Fibroblast of lung (primary cell): ENCODE results near the gene GMPR.

Experiments
- EZH2 ChIP-seq: IDR thresholded peaks from 2 replicates; pipeline ENCODE4 v1.5.1; 2012; ENCODE audit warnings: low read length, control low read depth, mild to moderate bottlenecking; ENCODE audit errors: missing control alignments
- TF ChIP-seq, protein P1 (sequence below), 2 donors: IDR thresholded peaks in 1 of 2; conservative IDR thresholded peaks in 1 of 2; 1 replicate in 1 of 2; 2 replicates in 1 of 2; pipeline ENCODE4 v1.5.1; 2011 to 2012; ENCODE audit warnings: low read length in 2 of 2, control low read depth in 1 of 2, inconsistent platforms in 1 of 2, low read depth in 1 of 2, mild to moderate bottlenecking in 1 of 2

DNA sequence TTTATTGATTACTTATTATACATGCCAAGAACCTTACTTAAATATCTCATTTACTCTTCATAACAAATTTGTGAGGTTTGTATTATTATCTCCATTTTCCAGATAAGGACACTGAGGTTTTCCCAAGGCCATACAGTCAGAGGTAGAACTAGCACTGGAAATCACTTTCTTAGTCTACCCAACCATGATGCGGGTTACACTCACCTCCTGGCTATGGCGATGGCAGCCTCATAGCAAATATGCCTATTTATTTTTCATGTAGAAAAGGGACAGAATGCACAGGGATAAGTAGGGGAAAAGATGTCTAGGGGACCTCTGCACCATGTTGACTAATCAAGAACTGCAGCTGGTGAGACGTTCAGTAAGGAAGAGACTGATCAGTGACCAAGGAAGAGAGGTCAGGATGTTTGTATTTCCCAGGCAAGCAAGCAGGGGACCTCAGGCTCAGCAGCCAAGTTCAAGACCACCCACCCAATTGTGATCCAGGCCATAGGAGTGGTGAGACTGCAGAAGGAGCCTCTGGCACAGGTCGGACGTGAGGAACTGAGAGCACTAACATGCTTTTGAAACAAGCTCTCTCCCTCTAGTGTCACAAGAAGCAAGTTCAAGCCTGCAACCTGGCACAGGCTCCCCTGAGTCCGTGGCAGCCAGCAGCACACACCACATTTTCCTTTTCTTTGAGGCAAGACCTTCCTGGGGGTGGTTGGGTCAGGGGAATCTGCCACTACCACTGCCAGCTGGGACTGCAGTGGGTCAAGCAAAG is 97.8 kb downstream of the GMPR start:
- TF ChIP-seq, protein P1, sequence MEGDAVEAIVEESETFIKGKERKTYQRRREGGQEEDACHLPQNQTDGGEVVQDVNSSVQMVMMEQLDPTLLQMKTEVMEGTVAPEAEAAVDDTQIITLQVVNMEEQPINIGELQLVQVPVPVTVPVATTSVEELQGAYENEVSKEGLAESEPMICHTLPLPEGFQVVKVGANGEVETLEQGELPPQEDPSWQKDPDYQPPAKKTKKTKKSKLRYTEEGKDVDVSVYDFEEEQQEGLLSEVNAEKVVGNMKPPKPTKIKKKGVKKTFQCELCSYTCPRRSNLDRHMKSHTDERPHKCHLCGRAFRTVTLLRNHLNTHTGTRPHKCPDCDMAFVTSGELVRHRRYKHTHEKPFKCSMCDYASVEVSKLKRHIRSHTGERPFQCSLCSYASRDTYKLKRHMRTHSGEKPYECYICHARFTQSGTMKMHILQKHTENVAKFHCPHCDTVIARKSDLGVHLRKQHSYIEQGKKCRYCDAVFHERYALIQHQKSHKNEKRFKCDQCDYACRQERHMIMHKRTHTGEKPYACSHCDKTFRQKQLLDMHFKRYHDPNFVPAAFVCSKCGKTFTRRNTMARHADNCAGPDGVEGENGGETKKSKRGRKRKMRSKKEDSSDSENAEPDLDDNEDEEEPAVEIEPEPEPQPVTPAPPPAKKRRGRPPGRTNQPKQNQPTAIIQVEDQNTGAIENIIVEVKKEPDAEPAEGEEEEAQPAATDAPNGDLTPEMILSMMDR (conservative IDR thresholded peaks at IDR 0.05 in 1 of 2, IDR thresholded peaks at IDR 0.05 in 1 of 2; ENCODE audit: low read depth in 1 of 2, low read length in 2 of 2), result no peak
- TF ChIP-seq EZH2, result no peak
